Stimulated activated CD4-positive, alpha-beta T cell treated with anti-CD3 and anti-CD28 coated beads, TNF-alpha, amount 100 ng/mL, for 24 hours (primary cell): ENCODE data around the gene CTBP2.
"Not testable (repeated sequence)": the region's sequence is repeated elsewhere in the genome, so short reads cannot be mapped to it uniquely, and the experiment has no call there.

Experiments
- DNase-seq, 3 experiments: peaks; one replicate each; pipeline ENCODE4 v3.0.0-alpha.2; 2020; ENCODE audit warnings: low read depth in 3 of 3

Gene CTBP2

GRCh38 chr10:125064681-125065492, 95.5 kb downstream of the CTBP2 start:
- peak in 1 of 3 experiments; percentile 9 for DNase-seq

- no peak for DNase-seq
Observed at GRCh38 chr10:125063256-125063925, 97.0 kb downstream of the CTBP2 start.

GRCh38 chr10:125062914-125063230, 97.5 kb downstream of the CTBP2 start:
- no peak for DNase-seq

GRCh38 chr10:125062227-125062913, 98.0 kb downstream of the CTBP2 start:
- no peak for DNase-seq

GRCh38 chr10:125061557-125062226, 98.7 kb downstream of the CTBP2 start:
- no peak for DNase-seq

- DNase-seq: peak in 2 of 3 experiments; percentile 11 to 60
Observed at GRCh38 chr10:125060826-125061556, 99.4 kb downstream of the CTBP2 start.

GRCh38 chr10:125060482-125060825, 99.9 kb downstream of the CTBP2 start:
- no peak for DNase-seq

GRCh38 chr10:125060026-125060425, 100.3 kb downstream of the CTBP2 start:
- no peak for DNase-seq

- not testable (repeated sequence) for DNase-seq
Observed at GRCh38 chr10:125059348-125059747, 101.0 kb downstream of the CTBP2 start.

- DNase-seq: no peak
Observed at GRCh38 chr10:125057158-125058001, 103.0 kb downstream of the CTBP2 start.

GRCh38 chr10:125056161-125057132, 103.9 kb downstream of the CTBP2 start:
- DNase-seq: no peak

GRCh38 chr10:125055446-125055845, 104.9 kb downstream of the CTBP2 start:
- no peak for DNase-seq

GRCh38 chr10:125054669-125055268, 105.6 kb downstream of the CTBP2 start:
- no peak for DNase-seq

GRCh38 chr10:125054216-125054615, 106.1 kb downstream of the CTBP2 start:
- no peak for DNase-seq

GRCh38 chr10:125052146-125052545, 108.2 kb downstream of the CTBP2 start:
- DNase-seq: no peak

- no peak for DNase-seq
Observed at GRCh38 chr10:125050383-125050782, 110.0 kb downstream of the CTBP2 start.

GRCh38 chr10:125049216-125049881, 111.0 kb downstream of the CTBP2 start:
- DNase-seq: no peak

- peak; percentile 28 to 70 (median 28) for DNase-seq
Observed at GRCh38 chr10:125048094-125048864, 112.1 kb downstream of the CTBP2 start.
